ENCODE results near the gene LGSN.

DNA sequence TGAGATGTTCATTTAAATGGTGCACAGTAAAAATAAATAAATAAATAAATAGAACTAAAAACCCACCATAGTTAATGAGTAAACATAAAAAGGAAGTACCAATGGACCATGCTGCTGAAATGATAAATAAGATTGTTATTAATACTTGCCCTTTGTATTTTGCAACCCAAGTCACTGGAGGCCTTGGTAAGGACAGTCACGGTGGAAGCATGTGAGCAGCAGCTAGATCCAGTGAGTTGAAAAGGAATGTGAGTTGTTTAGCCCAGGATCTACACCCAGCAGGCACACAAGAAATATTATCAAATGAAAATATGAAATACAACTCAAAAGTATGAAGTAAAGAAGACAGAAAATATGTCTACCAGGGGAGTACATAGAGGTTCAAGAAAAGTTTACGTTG, 6.7 kb downstream of the LGSN start:
- TF ChIP-seq, protein P1, sequence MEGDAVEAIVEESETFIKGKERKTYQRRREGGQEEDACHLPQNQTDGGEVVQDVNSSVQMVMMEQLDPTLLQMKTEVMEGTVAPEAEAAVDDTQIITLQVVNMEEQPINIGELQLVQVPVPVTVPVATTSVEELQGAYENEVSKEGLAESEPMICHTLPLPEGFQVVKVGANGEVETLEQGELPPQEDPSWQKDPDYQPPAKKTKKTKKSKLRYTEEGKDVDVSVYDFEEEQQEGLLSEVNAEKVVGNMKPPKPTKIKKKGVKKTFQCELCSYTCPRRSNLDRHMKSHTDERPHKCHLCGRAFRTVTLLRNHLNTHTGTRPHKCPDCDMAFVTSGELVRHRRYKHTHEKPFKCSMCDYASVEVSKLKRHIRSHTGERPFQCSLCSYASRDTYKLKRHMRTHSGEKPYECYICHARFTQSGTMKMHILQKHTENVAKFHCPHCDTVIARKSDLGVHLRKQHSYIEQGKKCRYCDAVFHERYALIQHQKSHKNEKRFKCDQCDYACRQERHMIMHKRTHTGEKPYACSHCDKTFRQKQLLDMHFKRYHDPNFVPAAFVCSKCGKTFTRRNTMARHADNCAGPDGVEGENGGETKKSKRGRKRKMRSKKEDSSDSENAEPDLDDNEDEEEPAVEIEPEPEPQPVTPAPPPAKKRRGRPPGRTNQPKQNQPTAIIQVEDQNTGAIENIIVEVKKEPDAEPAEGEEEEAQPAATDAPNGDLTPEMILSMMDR (IDR thresholded peaks at IDR 0.05), result no peak
- TF ChIP-seq CBX8 (IDR thresholded peaks at IDR 0.05), result no peak
- TF ChIP-seq RFX5 (IDR thresholded peaks at IDR 0.05), result no peak
- TF ChIP-seq MYC (IDR thresholded peaks at IDR 0.05; ENCODE audit: borderline replicate concordance, low read length), result no peak
- TF ChIP-seq, protein P2, sequence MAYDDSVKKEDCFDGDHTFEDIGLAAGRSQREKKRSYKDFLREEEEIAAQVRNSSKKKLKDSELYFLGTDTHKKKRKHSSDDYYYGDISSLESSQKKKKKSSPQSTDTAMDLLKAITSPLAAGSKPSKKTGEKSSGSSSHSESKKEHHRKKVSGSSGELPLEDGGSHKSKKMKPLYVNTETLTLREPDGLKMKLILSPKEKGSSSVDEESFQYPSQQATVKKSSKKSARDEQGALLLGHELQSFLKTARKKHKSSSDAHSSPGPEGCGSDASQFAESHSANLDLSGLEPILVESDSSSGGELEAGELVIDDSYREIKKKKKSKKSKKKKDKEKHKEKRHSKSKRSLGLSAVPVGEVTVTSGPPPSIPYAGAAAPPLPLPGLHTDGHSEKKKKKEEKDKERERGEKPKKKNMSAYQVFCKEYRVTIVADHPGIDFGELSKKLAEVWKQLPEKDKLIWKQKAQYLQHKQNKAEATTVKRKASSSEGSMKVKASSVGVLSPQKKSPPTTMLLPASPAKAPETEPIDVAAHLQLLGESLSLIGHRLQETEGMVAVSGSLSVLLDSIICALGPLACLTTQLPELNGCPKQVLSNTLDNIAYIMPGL (CRISPR knock-in tag; IDR thresholded peaks at IDR 0.05; ENCODE audit: borderline replicate concordance), result no peak
- no peak for TF ChIP-seq EP300 (IDR thresholded peaks at IDR 0.05)
- no peak for TF ChIP-seq HEYL (CRISPR knock-in tag; IDR thresholded peaks at IDR 0.05)
- TF ChIP-seq MAZ (IDR thresholded peaks at IDR 0.05; ENCODE audit: borderline replicate concordance, low read depth, low read length), result no peak
- no peak for TF ChIP-seq CHD2 (IDR thresholded peaks at IDR 0.05; ENCODE audit: low read length, partially characterized antibody)
- TF ChIP-seq BHLHE40 (IDR thresholded peaks at IDR 0.05; ENCODE audit: low read depth, low read length), result no peak
- TF ChIP-seq, protein P3, sequence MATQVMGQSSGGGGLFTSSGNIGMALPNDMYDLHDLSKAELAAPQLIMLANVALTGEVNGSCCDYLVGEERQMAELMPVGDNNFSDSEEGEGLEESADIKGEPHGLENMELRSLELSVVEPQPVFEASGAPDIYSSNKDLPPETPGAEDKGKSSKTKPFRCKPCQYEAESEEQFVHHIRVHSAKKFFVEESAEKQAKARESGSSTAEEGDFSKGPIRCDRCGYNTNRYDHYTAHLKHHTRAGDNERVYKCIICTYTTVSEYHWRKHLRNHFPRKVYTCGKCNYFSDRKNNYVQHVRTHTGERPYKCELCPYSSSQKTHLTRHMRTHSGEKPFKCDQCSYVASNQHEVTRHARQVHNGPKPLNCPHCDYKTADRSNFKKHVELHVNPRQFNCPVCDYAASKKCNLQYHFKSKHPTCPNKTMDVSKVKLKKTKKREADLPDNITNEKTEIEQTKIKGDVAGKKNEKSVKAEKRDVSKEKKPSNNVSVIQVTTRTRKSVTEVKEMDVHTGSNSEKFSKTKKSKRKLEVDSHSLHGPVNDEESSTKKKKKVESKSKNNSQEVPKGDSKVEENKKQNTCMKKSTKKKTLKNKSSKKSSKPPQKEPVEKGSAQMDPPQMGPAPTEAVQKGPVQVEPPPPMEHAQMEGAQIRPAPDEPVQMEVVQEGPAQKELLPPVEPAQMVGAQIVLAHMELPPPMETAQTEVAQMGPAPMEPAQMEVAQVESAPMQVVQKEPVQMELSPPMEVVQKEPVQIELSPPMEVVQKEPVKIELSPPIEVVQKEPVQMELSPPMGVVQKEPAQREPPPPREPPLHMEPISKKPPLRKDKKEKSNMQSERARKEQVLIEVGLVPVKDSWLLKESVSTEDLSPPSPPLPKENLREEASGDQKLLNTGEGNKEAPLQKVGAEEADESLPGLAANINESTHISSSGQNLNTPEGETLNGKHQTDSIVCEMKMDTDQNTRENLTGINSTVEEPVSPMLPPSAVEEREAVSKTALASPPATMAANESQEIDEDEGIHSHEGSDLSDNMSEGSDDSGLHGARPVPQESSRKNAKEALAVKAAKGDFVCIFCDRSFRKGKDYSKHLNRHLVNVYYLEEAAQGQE (IDR thresholded peaks at IDR 0.05), result no peak
- TF ChIP-seq JUNB (IDR thresholded peaks at IDR 0.05), result no peak
- TF ChIP-seq CHD4 (IDR thresholded peaks at IDR 0.05; ENCODE audit: borderline replicate concordance), result no peak
